ENCODE data around the gene RRP8.

RRP8 gene

GRCh38 chr11:6632116-6633073, 29.0 kb upstream of the RRP8 start:
- no peak overlapping the region for H3K9ac ChIP-seq (ENCODE audit: low read depth in 1 of 2, low read length in 2 of 2)
- peaks cover 21 to 25% of the 10 kb centered on the region in 2 donors for H3K4me1 ChIP-seq (ENCODE audit: control insufficient read depth in 1 of 2, insufficient read depth in 2 of 2, low read length in 2 of 2)
- H3K27ac ChIP-seq (ENCODE audit: low read depth, low read length) = no peak overlapping the region
- H3K4me3 ChIP-seq (ENCODE audit: low read depth in 1 of 2, low read length in 2 of 2) = no peak overlapping the region
- H3K27me3 ChIP-seq (ENCODE audit: control insufficient read depth in 1 of 2, insufficient read depth in 2 of 2, low read length in 2 of 2) = no peaks in the 10 kb centered on the region
- peaks cover 0 to 14% of the 10 kb centered on the region in 2 donors for H3K36me3 ChIP-seq (ENCODE audit: control insufficient read depth in 1 of 2, insufficient read depth in 2 of 2, low read length in 2 of 2)
- H3K9me3 ChIP-seq (ENCODE audit: control insufficient read depth in 1 of 2, low read length in 2 of 2) = no peaks in the 10 kb centered on the region

GRCh38 chr11:6631361-6631890, 28.0 kb upstream of the RRP8 start:
- Histone ChIP-seq H3K4me1 (ENCODE audit: control insufficient read depth in 1 of 2, insufficient read depth in 2 of 2, low read length in 2 of 2) (peaks cover 24 to 27% of the 10 kb centered on the region in 2 donors), H3K27ac (ENCODE audit: low read depth, low read length) (no peak overlapping the region), H3K4me3 (ENCODE audit: low read depth in 1 of 2, low read length in 2 of 2) (no peak overlapping the region), H3K27me3 (ENCODE audit: control insufficient read depth in 1 of 2, insufficient read depth in 2 of 2, low read length in 2 of 2) (no peaks in the 10 kb centered on the region), H3K9me3 (ENCODE audit: control insufficient read depth in 1 of 2, low read length in 2 of 2) (no peaks in the 10 kb centered on the region), H3K9ac (ENCODE audit: low read depth in 1 of 2, low read length in 2 of 2) (no peak overlapping the region), H3K36me3 (ENCODE audit: control insufficient read depth in 1 of 2, insufficient read depth in 2 of 2, low read length in 2 of 2) (peaks cover 0 to 23% of the 10 kb centered on the region in 2 donors)

DNA sequence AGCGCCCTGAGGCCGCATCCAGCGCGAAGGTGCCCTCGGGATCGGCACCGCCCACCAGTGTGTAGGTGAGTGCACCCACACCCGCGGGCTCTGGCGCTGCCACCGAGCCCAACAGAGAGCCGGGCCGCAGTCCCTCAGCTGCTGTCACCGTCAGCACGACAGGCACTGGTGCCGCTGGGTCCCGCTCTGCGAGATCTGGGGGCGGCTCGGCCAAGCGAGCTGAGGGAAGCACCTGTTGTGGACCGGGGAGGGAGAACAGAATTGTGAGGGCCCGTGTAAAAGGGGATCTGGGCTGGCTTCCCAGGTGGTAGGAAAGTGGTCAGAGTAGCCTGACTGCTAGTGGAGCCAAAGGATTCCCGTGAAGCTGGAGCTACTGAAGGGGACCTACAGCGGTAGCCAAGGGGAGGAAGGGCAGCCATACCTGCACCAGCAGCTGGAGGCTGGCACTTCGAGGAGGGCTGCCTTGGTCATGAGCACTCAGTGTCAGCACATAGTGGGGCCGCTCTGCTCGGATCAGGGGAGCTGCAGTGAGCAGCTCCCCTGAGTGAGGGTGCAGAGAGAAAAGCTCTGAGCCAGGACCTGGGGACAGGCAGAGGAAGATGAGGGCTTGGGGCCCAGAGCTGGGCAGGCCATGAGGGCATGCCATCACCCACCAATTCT, 27.3 kb upstream of the RRP8 start:
- Histone ChIP-seq H3K9me3 (ENCODE audit: control insufficient read depth in 1 of 2, low read length in 2 of 2) (no peaks in the 10 kb centered on the region), H3K4me1 (ENCODE audit: control insufficient read depth in 1 of 2, insufficient read depth in 2 of 2, low read length in 2 of 2) (peaks cover 17 to 26% of the 10 kb centered on the region in 2 donors), H3K36me3 (ENCODE audit: control insufficient read depth in 1 of 2, insufficient read depth in 2 of 2, low read length in 2 of 2) (peaks cover 5 to 30% of the 10 kb centered on the region in 2 donors), H3K27me3 (ENCODE audit: control insufficient read depth in 1 of 2, insufficient read depth in 2 of 2, low read length in 2 of 2) (no peaks in the 10 kb centered on the region), H3K4me3 (ENCODE audit: low read depth in 1 of 2, low read length in 2 of 2) (peak overlapping the region; percentile 45 to 53), H3K27ac (ENCODE audit: low read depth, low read length) (no peak overlapping the region), H3K9ac (ENCODE audit: low read depth in 1 of 2, low read length in 2 of 2) (no peak overlapping the region)

GRCh38 chr11:6629892-6630631, 26.6 kb upstream of the RRP8 start:
- H3K4me3 ChIP-seq (ENCODE audit: low read depth in 1 of 2, low read length in 2 of 2) = peak overlapping the region; percentile 45 to 53
- H3K9ac ChIP-seq (ENCODE audit: low read depth in 1 of 2, low read length in 2 of 2) = no peak overlapping the region
- no peaks in the 10 kb centered on the region for H3K9me3 ChIP-seq (ENCODE audit: control insufficient read depth in 1 of 2, low read length in 2 of 2)
- peaks cover 11 to 35% of the 10 kb centered on the region in 2 donors for H3K36me3 ChIP-seq (ENCODE audit: control insufficient read depth in 1 of 2, insufficient read depth in 2 of 2, low read length in 2 of 2)
- H3K4me1 ChIP-seq (ENCODE audit: control insufficient read depth in 1 of 2, insufficient read depth in 2 of 2, low read length in 2 of 2) = peaks cover 10 to 19% of the 10 kb centered on the region in 2 donors
- H3K27ac ChIP-seq (ENCODE audit: low read depth, low read length) = no peak overlapping the region
- H3K27me3 ChIP-seq (ENCODE audit: control insufficient read depth in 1 of 2, insufficient read depth in 2 of 2, low read length in 2 of 2) = no peaks in the 10 kb centered on the region

- H3K36me3 ChIP-seq (ENCODE audit: control insufficient read depth in 1 of 2, insufficient read depth in 2 of 2, low read length in 2 of 2) = peaks cover 11 to 38% of the 10 kb centered on the region in 2 donors
Measured at GRCh38 chr11:6629573-6629891, 26.1 kb upstream of the RRP8 start.

GRCh38 chr11:6628526-6628925, 25.1 kb upstream of the RRP8 start:
- Histone ChIP-seq H3K27me3 (ENCODE audit: control insufficient read depth in 1 of 2, insufficient read depth in 2 of 2, low read length in 2 of 2) (no peaks in the 10 kb centered on the region), H3K9me3 (ENCODE audit: control insufficient read depth in 1 of 2, low read length in 2 of 2) (no peaks in the 10 kb centered on the region), H3K4me1 (ENCODE audit: control insufficient read depth in 1 of 2, insufficient read depth in 2 of 2, low read length in 2 of 2) (peaks cover 9 to 12% of the 10 kb centered on the region in 2 donors), H3K9ac (ENCODE audit: low read depth in 1 of 2, low read length in 2 of 2) (no peak overlapping the region), H3K4me3 (ENCODE audit: low read depth in 1 of 2, low read length in 2 of 2) (no peak overlapping the region), H3K27ac (ENCODE audit: low read depth, low read length) (no peak overlapping the region), H3K36me3 (ENCODE audit: control insufficient read depth in 1 of 2, insufficient read depth in 2 of 2, low read length in 2 of 2) (peaks cover 11 to 42% of the 10 kb centered on the region in 2 donors)

More at GRCh38 chr11:6629573-6629891, 26.1 kb upstream of the RRP8 start:
- Histone ChIP-seq H3K27me3 (ENCODE audit: control insufficient read depth in 1 of 2, insufficient read depth in 2 of 2, low read length in 2 of 2) (no peaks in the 10 kb centered on the region), H3K9ac (ENCODE audit: low read depth in 1 of 2, low read length in 2 of 2) (no peak overlapping the region), H3K27ac (ENCODE audit: low read depth, low read length) (no peak overlapping the region), H3K4me3 (ENCODE audit: low read depth in 1 of 2, low read length in 2 of 2) (peak overlapping the region in 1 of 2 donors; percentile 53), H3K4me1 (ENCODE audit: control insufficient read depth in 1 of 2, insufficient read depth in 2 of 2, low read length in 2 of 2) (peaks cover 9 to 13% of the 10 kb centered on the region in 2 donors), H3K9me3 (ENCODE audit: control insufficient read depth in 1 of 2, low read length in 2 of 2) (no peaks in the 10 kb centered on the region)

DNA sequence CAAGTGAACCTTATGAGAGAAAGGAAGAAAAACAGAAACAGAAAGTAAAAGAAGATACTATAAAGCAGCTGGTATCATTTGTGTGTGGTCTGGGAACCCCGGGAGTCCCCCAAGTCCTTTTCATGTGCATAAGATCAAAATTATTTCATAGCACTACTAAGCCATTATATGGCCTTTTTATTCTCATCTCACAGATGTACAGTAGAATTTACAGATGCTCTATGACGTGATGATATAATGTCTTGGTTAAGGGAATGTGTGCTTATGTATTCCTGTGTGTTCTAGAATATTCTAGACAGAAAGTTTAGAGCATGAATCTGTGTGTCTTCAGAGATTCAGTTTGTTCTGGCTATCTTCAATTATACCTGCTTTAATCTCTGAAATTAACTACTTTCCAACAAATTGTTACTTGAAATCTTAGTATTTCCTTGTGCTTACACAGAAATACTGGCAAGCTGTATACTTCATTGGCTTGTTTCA, 24.4 kb upstream of the RRP8 start:
- H3K9ac ChIP-seq (ENCODE audit: low read depth in 1 of 2, low read length in 2 of 2) = no peak overlapping the region
- peaks cover 11 to 38% of the 10 kb centered on the region in 2 donors for H3K36me3 ChIP-seq (ENCODE audit: control insufficient read depth in 1 of 2, insufficient read depth in 2 of 2, low read length in 2 of 2)
- H3K27me3 ChIP-seq (ENCODE audit: control insufficient read depth in 1 of 2, insufficient read depth in 2 of 2, low read length in 2 of 2) = no peaks in the 10 kb centered on the region
- H3K4me3 ChIP-seq (ENCODE audit: low read depth in 1 of 2, low read length in 2 of 2) = no peak overlapping the region
- H3K27ac ChIP-seq (ENCODE audit: low read depth, low read length) = no peak overlapping the region
- H3K9me3 ChIP-seq (ENCODE audit: control insufficient read depth in 1 of 2, low read length in 2 of 2) = no peaks in the 10 kb centered on the region
- H3K4me1 ChIP-seq (ENCODE audit: control insufficient read depth in 1 of 2, insufficient read depth in 2 of 2, low read length in 2 of 2) = peaks cover 9 to 12% of the 10 kb centered on the region in 2 donors

DNA sequence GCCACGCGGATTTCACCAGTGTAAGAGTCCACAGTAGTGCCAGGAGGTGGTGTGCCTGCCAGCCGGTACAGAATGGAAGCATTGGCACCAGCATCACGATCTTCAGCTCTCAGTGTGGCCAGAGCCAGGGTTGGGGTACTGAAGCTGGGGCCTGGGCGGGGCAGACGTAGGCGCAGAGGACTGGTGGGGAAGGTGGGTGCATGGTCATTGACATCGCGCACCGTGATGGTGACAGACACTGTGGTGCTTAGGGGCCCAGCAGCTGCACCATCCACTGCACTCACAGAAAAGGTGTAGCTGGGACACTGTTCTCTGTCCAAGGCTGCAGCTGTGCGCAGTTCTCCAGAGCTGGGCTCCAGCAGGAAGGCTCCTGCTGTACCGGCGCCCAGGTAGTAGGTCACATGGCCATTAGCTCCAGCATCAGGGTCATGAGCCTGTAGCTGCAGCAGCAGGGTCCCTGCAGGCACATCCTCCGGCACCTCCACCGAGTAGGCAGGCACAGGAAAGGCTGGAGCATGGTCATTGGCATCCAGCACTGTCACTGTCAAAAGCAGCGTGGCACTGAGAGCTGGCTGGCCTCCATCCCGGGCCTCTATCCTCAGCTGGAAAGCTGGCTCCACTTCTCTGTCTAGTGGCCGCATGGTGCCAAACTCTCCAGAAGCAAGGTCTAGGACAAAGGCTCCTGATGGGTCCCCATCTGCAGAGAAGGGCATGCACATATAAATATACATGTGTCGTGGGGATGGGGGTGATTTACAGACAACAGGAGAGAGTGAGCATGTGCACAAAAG, 23.8 kb upstream of the RRP8 start:
- Histone ChIP-seq H3K9me3 (ENCODE audit: control insufficient read depth in 1 of 2, low read length in 2 of 2) (no peaks in the 10 kb centered on the region), H3K9ac (ENCODE audit: low read depth in 1 of 2, low read length in 2 of 2) (no peak overlapping the region), H3K27me3 (ENCODE audit: control insufficient read depth in 1 of 2, insufficient read depth in 2 of 2, low read length in 2 of 2) (no peaks in the 10 kb centered on the region), H3K36me3 (ENCODE audit: control insufficient read depth in 1 of 2, insufficient read depth in 2 of 2, low read length in 2 of 2) (peaks cover 11 to 38% of the 10 kb centered on the region in 2 donors), H3K4me3 (ENCODE audit: low read depth in 1 of 2, low read length in 2 of 2) (no peak overlapping the region), H3K27ac (ENCODE audit: low read depth, low read length) (no peak overlapping the region), H3K4me1 (ENCODE audit: control insufficient read depth in 1 of 2, insufficient read depth in 2 of 2, low read length in 2 of 2) (peaks cover 9 to 12% of the 10 kb centered on the region in 2 donors)

DNA sequence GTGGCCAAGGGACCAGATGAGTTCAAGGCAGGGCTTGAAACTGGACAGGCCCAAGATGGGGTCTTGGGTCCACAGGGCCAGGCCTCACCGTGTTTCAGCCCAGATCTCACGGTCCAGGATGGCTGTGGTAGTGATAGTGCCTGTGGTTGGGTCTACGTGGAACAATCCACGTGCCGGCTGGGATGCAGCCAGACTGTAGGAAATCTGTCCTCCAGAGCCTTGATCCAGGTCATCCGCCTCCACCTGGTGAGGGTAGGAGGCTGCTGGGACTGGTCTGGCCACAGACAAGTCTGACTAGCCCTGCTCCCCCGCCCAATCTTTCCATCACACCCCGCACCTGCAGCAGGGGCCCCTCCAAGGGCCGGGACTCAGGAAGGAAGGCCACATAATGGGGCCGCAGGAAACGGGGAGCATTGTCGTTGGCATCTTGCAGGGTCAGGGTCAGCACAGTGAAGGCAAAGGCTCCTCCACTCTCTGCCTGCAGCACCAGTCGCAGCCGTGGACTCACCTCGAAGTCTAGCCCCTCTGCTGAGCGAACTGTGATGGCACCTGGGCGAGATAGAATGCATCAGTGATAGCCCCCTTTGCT, 22.5 kb upstream of the RRP8 start:
- peaks cover 11 to 38% of the 10 kb centered on the region in 2 donors for H3K36me3 ChIP-seq (ENCODE audit: control insufficient read depth in 1 of 2, insufficient read depth in 2 of 2, low read length in 2 of 2)
- no peaks in the 10 kb centered on the region for H3K9me3 ChIP-seq (ENCODE audit: control insufficient read depth in 1 of 2, low read length in 2 of 2)
- no peak overlapping the region for H3K27ac ChIP-seq (ENCODE audit: low read depth, low read length)
- H3K27me3 ChIP-seq (ENCODE audit: control insufficient read depth in 1 of 2, insufficient read depth in 2 of 2, low read length in 2 of 2) = no peaks in the 10 kb centered on the region
- no peak overlapping the region for H3K4me3 ChIP-seq (ENCODE audit: low read depth in 1 of 2, low read length in 2 of 2)
- peaks cover 9 to 12% of the 10 kb centered on the region in 2 donors for H3K4me1 ChIP-seq (ENCODE audit: control insufficient read depth in 1 of 2, insufficient read depth in 2 of 2, low read length in 2 of 2)
- H3K9ac ChIP-seq (ENCODE audit: low read depth in 1 of 2, low read length in 2 of 2) = no peak overlapping the region
